ENCODE measurements around the gene PRXL2C. TPM values are rescaled to one million over a fixed set of nuclear protein-coding genes. Genes with fewer than 3 reads are reported as not detected.

PRXL2C gene
- total RNA-seq, 1 donor: 21.6 TPM

DNA sequence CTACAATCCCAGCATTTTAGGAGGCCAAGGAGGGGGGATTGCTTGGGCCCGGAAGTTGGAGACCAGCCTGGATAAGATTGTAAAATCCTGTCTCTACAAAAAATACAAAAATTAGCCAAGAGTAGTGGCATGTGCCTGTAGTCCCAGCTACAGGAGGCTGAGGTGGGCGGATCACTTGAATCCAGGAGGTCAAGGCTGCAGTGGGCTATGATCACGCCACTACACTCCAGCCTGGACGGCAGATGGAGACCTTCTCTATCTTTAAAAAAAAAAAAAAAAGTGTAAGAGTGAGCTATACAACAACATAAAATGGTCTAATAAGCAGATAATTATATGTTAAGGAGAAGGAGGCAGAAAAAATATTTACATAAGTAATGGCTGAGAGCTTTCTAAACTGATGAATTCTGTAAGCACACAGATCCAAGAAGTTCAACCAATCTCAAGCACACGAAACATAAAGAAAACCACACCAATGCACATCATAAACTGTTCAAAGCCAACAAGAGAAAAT is 58.5 kb downstream of the PRXL2C start:
- TF ChIP-seq CTCF (IDR thresholded peaks at IDR 0.05; ENCODE audit: insufficient read depth, low read depth, low read length): no peak
- H3K4me3 ChIP-seq (ENCODE audit: low read depth, low read length): no peak overlapping the region
- DNase-seq (ENCODE audit: low read depth): no peak

Other genes starting within 250 kb of the PRXL2C start
- gene ZNF367, start 236.9 kb downstream of the PRXL2C start, total RNA-seq: 4.8 and 5.6 TPM in 2 replicates
- 9.9 and 10.6 TPM in 2 replicates for gene HABP4, start 205.1 kb downstream of the PRXL2C start, total RNA-seq
- gene CDC14B, start 35.5 kb downstream of the PRXL2C start, total RNA-seq: 13.2 and 26.8 TPM in 2 replicates
- 10.0 and 13.8 TPM in 2 replicates for gene ZNF510, start 122.8 kb upstream of the PRXL2C start, total RNA-seq
- gene ZNF782, start 199.2 kb upstream of the PRXL2C start, total RNA-seq: 4.5 and 5.6 TPM in 2 replicates